Measurements from ENCODE around the gene ZNF385C. TPM values are rescaled to one million over a fixed set of nuclear protein-coding genes. Genes with fewer than 3 reads are reported as not detected.
A peak's percentile ranks its signal among the peaks of the same experiment; 100 is the strongest.

The ZNF385C gene
- total and polyA plus RNA-seq, 4 donors = 0.03 to 0.19 (median 0.06) TPM; not detected in 1

GRCh38 chr17:42034059-42034458 lies 64.2 kb downstream of the ZNF385C start:
- no peak overlapping the region for H3K9ac ChIP-seq (ENCODE audit: low read depth in 1 of 2, low read length in 2 of 2)
- H3K4me3 ChIP-seq (ENCODE audit: low read depth in 1 of 3, low read length in 3 of 3) = no peak overlapping the region
- no peak for TF ChIP-seq HNF4G (IDR thresholded peaks at IDR 0.05)
- no peak for TF ChIP-seq EGR1 (IDR thresholded peaks at IDR 0.05; ENCODE audit: low read depth in 2 of 2)
- H3K27ac ChIP-seq (ENCODE audit: low read depth in 1 of 2, low read length in 2 of 2) = no peak overlapping the region
- peaks cover 0 to 7% (median 2%) of the 10 kb centered on the region in 4 donors for H3K4me1 ChIP-seq (ENCODE audit: control insufficient read depth in 4 of 4, insufficient read depth in 4 of 4, low read length in 3 of 4)
- H3K27me3 ChIP-seq (ENCODE audit: control insufficient read depth in 4 of 4, insufficient read depth in 4 of 4, low read length in 3 of 4) = no peaks in the 10 kb centered on the region
- H3K36me3 ChIP-seq (ENCODE audit: control insufficient read depth in 4 of 4, insufficient read depth in 3 of 4, low read depth in 1 of 4, low read length in 3 of 4) = no peaks in the 10 kb centered on the region
- no peaks in the 10 kb centered on the region for H3K9me3 ChIP-seq (ENCODE audit: control insufficient read depth in 4 of 4, low read length in 3 of 4)
- 55% methylated on average over 6 of the region's 6 CpGs for WGBS
- DNase-seq (ENCODE audit: low spot score) = no peak

- Histone ChIP-seq H3K4me3 (ENCODE audit: low read depth in 1 of 3, low read length in 3 of 3) (no peak overlapping the region), H3K4me1 (ENCODE audit: control insufficient read depth in 4 of 4, insufficient read depth in 4 of 4, low read length in 3 of 4) (peaks cover 0 to 7% (median 3%) of the 10 kb centered on the region in 4 donors), H3K36me3 (ENCODE audit: control insufficient read depth in 4 of 4, insufficient read depth in 3 of 4, low read depth in 1 of 4, low read length in 3 of 4) (no peaks in the 10 kb centered on the region), H3K9ac (ENCODE audit: low read depth in 1 of 2, low read length in 2 of 2) (no peak overlapping the region), H3K27ac (ENCODE audit: low read depth in 1 of 2, low read length in 2 of 2) (no peak overlapping the region), H3K27me3 (ENCODE audit: control insufficient read depth in 4 of 4, insufficient read depth in 4 of 4, low read length in 3 of 4) (no peaks in the 10 kb centered on the region), H3K9me3 (ENCODE audit: control insufficient read depth in 4 of 4, low read length in 3 of 4) (no peaks in the 10 kb centered on the region)
- WGBS = 43% methylated on average over 6 of the region's 6 CpGs
- no peak for DNase-seq (ENCODE audit: low spot score)
- TF ChIP-seq NR2F2 (IDR thresholded peaks at IDR 0.05) (peak; percentile 89), YY1 (IDR thresholded peaks at IDR 0.05) (no peak), HNF4G (IDR thresholded peaks at IDR 0.05) (no peak), RXRA (IDR thresholded peaks at IDR 0.05) (peak; percentile 74 to 96), SP1 (IDR thresholded peaks at IDR 0.05) (peak; percentile 61), HNF4A (conservative IDR thresholded peaks at IDR 0.05) (peak; percentile 26 to 62), MAX (IDR thresholded peaks at IDR 0.05) (no peak), GABPA (IDR thresholded peaks at IDR 0.05 in 1 of 2, conservative IDR thresholded peaks at IDR 0.05 in 1 of 2) (no peak)
- TF ChIP-seq, protein P1, sequence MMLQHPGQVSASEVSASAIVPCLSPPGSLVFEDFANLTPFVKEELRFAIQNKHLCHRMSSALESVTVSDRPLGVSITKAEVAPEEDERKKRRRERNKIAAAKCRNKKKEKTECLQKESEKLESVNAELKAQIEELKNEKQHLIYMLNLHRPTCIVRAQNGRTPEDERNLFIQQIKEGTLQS (IDR thresholded peaks at IDR 0.05) = no peak
- TF ChIP-seq, protein P2, sequence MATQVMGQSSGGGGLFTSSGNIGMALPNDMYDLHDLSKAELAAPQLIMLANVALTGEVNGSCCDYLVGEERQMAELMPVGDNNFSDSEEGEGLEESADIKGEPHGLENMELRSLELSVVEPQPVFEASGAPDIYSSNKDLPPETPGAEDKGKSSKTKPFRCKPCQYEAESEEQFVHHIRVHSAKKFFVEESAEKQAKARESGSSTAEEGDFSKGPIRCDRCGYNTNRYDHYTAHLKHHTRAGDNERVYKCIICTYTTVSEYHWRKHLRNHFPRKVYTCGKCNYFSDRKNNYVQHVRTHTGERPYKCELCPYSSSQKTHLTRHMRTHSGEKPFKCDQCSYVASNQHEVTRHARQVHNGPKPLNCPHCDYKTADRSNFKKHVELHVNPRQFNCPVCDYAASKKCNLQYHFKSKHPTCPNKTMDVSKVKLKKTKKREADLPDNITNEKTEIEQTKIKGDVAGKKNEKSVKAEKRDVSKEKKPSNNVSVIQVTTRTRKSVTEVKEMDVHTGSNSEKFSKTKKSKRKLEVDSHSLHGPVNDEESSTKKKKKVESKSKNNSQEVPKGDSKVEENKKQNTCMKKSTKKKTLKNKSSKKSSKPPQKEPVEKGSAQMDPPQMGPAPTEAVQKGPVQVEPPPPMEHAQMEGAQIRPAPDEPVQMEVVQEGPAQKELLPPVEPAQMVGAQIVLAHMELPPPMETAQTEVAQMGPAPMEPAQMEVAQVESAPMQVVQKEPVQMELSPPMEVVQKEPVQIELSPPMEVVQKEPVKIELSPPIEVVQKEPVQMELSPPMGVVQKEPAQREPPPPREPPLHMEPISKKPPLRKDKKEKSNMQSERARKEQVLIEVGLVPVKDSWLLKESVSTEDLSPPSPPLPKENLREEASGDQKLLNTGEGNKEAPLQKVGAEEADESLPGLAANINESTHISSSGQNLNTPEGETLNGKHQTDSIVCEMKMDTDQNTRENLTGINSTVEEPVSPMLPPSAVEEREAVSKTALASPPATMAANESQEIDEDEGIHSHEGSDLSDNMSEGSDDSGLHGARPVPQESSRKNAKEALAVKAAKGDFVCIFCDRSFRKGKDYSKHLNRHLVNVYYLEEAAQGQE (IDR thresholded peaks at IDR 0.05) = no peak
Measured at GRCh38 chr17:42031584-42031983, 66.7 kb downstream of the ZNF385C start.

DNA sequence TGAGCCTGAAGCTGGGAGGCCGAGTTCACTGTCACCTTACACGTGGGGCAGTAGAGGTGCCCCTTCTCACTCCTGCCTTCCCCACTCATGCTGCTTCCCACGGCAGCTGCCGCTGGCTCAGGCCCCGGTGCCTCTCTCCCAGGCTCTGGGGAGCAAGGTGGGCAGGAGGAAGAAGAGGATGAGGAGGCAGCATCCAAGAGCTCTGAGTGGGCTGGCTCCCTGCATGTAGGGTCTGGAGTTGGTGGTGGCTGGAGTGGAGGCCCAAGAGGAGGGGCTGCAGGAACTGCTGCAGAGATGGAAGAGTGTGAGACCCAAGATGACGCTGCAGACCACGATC lies 69.5 kb downstream of the ZNF385C start:
- Histone ChIP-seq H3K9ac (ENCODE audit: low read depth in 1 of 2, low read length in 2 of 2) (no peak overlapping the region), H3K4me3 (ENCODE audit: low read depth in 1 of 3, low read length in 3 of 3) (no peak overlapping the region), H3K36me3 (ENCODE audit: control insufficient read depth in 4 of 4, insufficient read depth in 3 of 4, low read depth in 1 of 4, low read length in 3 of 4) (no peaks in the 10 kb centered on the region), H3K27ac (ENCODE audit: low read depth in 1 of 2, low read length in 2 of 2) (no peak overlapping the region), H3K27me3 (ENCODE audit: control insufficient read depth in 4 of 4, insufficient read depth in 4 of 4, low read length in 3 of 4) (no peaks in the 10 kb centered on the region), H3K9me3 (ENCODE audit: control insufficient read depth in 4 of 4, low read length in 3 of 4) (no peaks in the 10 kb centered on the region), H3K4me1 (ENCODE audit: control insufficient read depth in 4 of 4, insufficient read depth in 4 of 4, low read length in 3 of 4) (peaks cover 12 to 24% (median 19%) of the 10 kb centered on the region in 4 donors)
- WGBS = 74% methylated on average over 7 of the region's 7 CpGs
- DNase-seq (ENCODE audit: low spot score) = no peak
- TF ChIP-seq SP1 (IDR thresholded peaks at IDR 0.05) = no peak
- no peak for TF ChIP-seq HNF4G (IDR thresholded peaks at IDR 0.05)
- no peak for TF ChIP-seq FOXA1 (IDR thresholded peaks at IDR 0.05)
- TF ChIP-seq, protein P3, sequence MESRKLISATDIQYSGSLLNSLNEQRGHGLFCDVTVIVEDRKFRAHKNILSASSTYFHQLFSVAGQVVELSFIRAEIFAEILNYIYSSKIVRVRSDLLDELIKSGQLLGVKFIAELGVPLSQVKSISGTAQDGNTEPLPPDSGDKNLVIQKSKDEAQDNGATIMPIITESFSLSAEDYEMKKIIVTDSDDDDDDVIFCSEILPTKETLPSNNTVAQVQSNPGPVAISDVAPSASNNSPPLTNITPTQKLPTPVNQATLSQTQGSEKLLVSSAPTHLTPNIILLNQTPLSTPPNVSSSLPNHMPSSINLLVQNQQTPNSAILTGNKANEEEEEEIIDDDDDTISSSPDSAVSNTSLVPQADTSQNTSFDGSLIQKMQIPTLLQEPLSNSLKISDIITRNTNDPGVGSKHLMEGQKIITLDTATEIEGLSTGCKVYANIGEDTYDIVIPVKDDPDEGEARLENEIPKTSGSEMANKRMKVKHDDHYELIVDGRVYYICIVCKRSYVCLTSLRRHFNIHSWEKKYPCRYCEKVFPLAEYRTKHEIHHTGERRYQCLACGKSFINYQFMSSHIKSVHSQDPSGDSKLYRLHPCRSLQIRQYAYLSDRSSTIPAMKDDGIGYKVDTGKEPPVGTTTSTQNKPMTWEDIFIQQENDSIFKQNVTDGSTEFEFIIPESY (IDR thresholded peaks at IDR 0.05) = no peak
- TF ChIP-seq TAF1 (conservative IDR thresholded peaks at IDR 0.05) = no peak
- TF ChIP-seq, protein P1 (IDR thresholded peaks at IDR 0.05) = no peak
- TF ChIP-seq JUND (IDR thresholded peaks at IDR 0.05) = no peak
- TF ChIP-seq, protein P4, sequence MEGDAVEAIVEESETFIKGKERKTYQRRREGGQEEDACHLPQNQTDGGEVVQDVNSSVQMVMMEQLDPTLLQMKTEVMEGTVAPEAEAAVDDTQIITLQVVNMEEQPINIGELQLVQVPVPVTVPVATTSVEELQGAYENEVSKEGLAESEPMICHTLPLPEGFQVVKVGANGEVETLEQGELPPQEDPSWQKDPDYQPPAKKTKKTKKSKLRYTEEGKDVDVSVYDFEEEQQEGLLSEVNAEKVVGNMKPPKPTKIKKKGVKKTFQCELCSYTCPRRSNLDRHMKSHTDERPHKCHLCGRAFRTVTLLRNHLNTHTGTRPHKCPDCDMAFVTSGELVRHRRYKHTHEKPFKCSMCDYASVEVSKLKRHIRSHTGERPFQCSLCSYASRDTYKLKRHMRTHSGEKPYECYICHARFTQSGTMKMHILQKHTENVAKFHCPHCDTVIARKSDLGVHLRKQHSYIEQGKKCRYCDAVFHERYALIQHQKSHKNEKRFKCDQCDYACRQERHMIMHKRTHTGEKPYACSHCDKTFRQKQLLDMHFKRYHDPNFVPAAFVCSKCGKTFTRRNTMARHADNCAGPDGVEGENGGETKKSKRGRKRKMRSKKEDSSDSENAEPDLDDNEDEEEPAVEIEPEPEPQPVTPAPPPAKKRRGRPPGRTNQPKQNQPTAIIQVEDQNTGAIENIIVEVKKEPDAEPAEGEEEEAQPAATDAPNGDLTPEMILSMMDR (IDR thresholded peaks at IDR 0.05; ENCODE audit: low read depth, low read length, missing input control) = no peak
- no peak for TF ChIP-seq HNF4A (conservative IDR thresholded peaks at IDR 0.05)
- TF ChIP-seq RAD21 (IDR thresholded peaks at IDR 0.05) = no peak
- no peak for TF ChIP-seq EGR1 (IDR thresholded peaks at IDR 0.05; ENCODE audit: low read depth in 2 of 2)
- no peak for TF ChIP-seq NR2F2 (IDR thresholded peaks at IDR 0.05)
- TF ChIP-seq FOXA2 (IDR thresholded peaks at IDR 0.05) = no peak
